ENCODE measurements around the gene PHLPP1.

The PHLPP1 gene

DNA sequence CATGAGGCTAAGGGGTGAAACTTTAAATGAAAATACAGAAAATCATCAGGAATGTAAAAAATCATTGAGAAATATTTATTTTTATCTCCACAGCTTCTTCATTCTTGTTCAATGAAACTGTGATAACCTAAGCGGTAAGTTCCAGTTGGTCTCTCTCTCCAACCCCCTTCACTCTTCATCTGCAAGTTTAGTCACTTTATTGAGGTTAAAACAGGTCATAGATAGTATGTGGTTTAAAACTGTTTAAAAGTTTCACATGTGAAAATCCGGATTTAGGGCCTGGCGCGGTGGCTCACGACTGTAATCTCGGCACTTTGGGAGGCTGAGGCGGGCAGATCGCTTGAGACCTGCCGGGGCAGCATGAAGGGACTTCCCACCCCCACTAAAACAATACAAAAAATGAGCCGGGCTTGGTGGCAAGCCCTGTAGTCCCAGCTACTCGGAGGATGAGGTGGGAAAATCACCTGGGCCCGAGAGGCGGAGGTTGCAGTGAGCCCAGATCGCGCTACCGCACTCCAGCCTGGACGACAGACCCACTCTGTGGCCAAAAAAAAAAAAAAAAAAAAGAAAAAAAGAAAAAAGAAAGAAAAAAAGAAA, 1.6 kb upstream of the PHLPP1 start:
- no peaks in the 10 kb centered on the region for H3K36me3 ChIP-seq (ENCODE audit: control insufficient read depth, insufficient read depth, low read length)
- no peaks in the 10 kb centered on the region for H3K79me2 ChIP-seq
- no peak overlapping the region for H3K4me3 ChIP-seq (ENCODE audit: low read depth, low read length)
- no peak overlapping the region for H3K4me2 ChIP-seq (ENCODE audit: low read length)
- no peaks in the 10 kb centered on the region for H3K9me3 ChIP-seq (ENCODE audit: control insufficient read depth, low read length)
- H3K9ac ChIP-seq: no peak overlapping the region
- TF ChIP-seq CTCF (IDR thresholded peaks at IDR 0.05): no peak
- no peak overlapping the region for H2AFZ ChIP-seq
- peaks cover 10% of the 10 kb centered on the region for H3K4me1 ChIP-seq
- H3K27me3 ChIP-seq (ENCODE audit: control insufficient read depth, insufficient read depth, low read length): no peaks in the 10 kb centered on the region
- H3K27ac ChIP-seq: no peak overlapping the region

GRCh38 chr18:62714671-62715435, 488 bp upstream of the PHLPP1 start:
- H3K27ac ChIP-seq: peak overlapping the region; percentile 89
- H3K4me3 ChIP-seq (ENCODE audit: low read depth, low read length): peak overlapping the region; percentile 49
- peak overlapping the region; percentile 65 for H3K4me2 ChIP-seq (ENCODE audit: low read length)
- H3K4me1 ChIP-seq: peaks cover 17% of the 10 kb centered on the region
- H2AFZ ChIP-seq: peak overlapping the region; percentile 91
- H3K79me2 ChIP-seq: no peaks in the 10 kb centered on the region
- H3K27me3 ChIP-seq (ENCODE audit: control insufficient read depth, insufficient read depth, low read length): no peaks in the 10 kb centered on the region
- TF ChIP-seq CTCF (IDR thresholded peaks at IDR 0.05): peak; percentile 85
- no peaks in the 10 kb centered on the region for H3K36me3 ChIP-seq (ENCODE audit: control insufficient read depth, insufficient read depth, low read length)
- no peak overlapping the region for H3K9ac ChIP-seq
- H3K9me3 ChIP-seq (ENCODE audit: control insufficient read depth, low read length): no peaks in the 10 kb centered on the region

GRCh38 chr18:62715759-62716615, 646 bp downstream of the PHLPP1 start:
- peak overlapping the region; percentile 61 for H3K4me3 ChIP-seq (ENCODE audit: low read depth, low read length)
- H3K27ac ChIP-seq: peak overlapping the region; percentile 89
- H3K27me3 ChIP-seq (ENCODE audit: control insufficient read depth, insufficient read depth, low read length): no peaks in the 10 kb centered on the region
- no peak for TF ChIP-seq CTCF (IDR thresholded peaks at IDR 0.05)
- H3K4me2 ChIP-seq (ENCODE audit: low read length): peak overlapping the region; percentile 69
- no peaks in the 10 kb centered on the region for H3K79me2 ChIP-seq
- H3K4me1 ChIP-seq: peaks cover 17% of the 10 kb centered on the region
- H3K36me3 ChIP-seq (ENCODE audit: control insufficient read depth, insufficient read depth, low read length): no peaks in the 10 kb centered on the region
- peak overlapping the region; percentile 91 for H2AFZ ChIP-seq
- H3K9me3 ChIP-seq (ENCODE audit: control insufficient read depth, low read length): no peaks in the 10 kb centered on the region
- no peak overlapping the region for H3K9ac ChIP-seq

- Histone ChIP-seq H3K36me3 (ENCODE audit: control insufficient read depth, insufficient read depth, low read length) (no peaks in the 10 kb centered on the region), H3K27ac (peak overlapping the region; percentile 68), H2AFZ (peak overlapping the region; percentile 82), H3K79me2 (no peaks in the 10 kb centered on the region), H3K4me1 (peaks cover 17% of the 10 kb centered on the region), H3K4me2 (ENCODE audit: low read length) (peak overlapping the region; percentile 60), H3K4me3 (ENCODE audit: low read depth, low read length) (peak overlapping the region; percentile 61), H3K9ac (no peak overlapping the region), H3K27me3 (ENCODE audit: control insufficient read depth, insufficient read depth, low read length) (no peaks in the 10 kb centered on the region), H3K9me3 (ENCODE audit: control insufficient read depth, low read length) (no peaks in the 10 kb centered on the region)
- TF ChIP-seq CTCF (IDR thresholded peaks at IDR 0.05): no peak
Observed at GRCh38 chr18:62716619-62717168, 1.4 kb downstream of the PHLPP1 start.
